GM18505 (cell line): ENCODE results near the gene ZACN.
"Not testable (repeated sequence)": the region's sequence is repeated elsewhere in the genome, so short reads cannot be mapped to it uniquely, and the experiment has no call there.

Experiments
- ATAC-seq: cut with Tn5 transposase; IDR thresholded peaks from one replicate; pipeline ENCODE4 v1.9.1; 2021; ENCODE audit not compliant: unreplicated experiment
- POLR2A ChIP-seq: IDR thresholded peaks from 4 replicates; pipeline ENCODE4 v1.6.1; 2011; ENCODE audit warnings: borderline replicate concordance; ENCODE audit not compliant: insufficient read depth, insufficient read length; ENCODE audit errors: extremely low read depth

Gene ZACN

DNA sequence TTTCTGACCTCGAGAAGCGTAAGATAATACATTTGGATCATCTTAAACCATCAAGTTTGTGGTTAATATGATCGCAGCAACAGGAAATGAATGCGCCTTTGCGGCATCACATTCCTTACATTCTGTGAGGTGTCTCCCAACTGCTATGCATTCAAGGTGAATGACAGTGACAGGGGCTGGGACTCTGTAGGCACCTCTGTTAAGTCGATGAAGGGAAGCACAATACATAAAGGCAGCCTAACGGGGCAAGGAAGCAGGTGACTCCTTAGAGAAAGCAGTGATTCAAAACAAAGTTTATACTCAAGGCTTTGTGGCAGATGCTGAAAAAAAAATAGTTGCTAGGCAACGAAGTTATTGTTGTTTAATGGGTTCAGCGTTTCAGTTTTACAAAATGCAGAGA lies 30.3 kb upstream of the ZACN start:
- no peak for TF ChIP-seq POLR2A
- ATAC-seq: no peak

DNA sequence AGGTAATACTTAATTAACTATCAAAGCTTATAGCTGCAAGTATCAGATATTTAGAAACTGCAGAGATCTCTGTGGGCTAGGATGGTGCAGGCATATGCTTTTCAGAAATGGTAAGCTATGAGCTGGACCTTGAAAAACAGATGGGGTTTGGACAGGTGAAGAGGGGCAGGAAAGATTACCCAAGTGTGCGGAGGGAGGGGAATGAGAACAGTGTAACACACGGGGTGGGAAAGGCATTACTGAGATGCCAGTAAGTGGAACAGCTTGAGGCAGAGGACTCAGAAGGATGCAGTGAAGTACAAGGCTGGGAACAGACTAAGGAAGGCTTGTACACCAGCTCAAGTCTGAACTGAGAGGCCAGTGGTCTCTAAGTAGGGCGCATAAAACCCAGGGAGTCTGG lies 29.7 kb upstream of the ZACN start:
- ATAC-seq: no peak
- TF ChIP-seq POLR2A: no peak

DNA sequence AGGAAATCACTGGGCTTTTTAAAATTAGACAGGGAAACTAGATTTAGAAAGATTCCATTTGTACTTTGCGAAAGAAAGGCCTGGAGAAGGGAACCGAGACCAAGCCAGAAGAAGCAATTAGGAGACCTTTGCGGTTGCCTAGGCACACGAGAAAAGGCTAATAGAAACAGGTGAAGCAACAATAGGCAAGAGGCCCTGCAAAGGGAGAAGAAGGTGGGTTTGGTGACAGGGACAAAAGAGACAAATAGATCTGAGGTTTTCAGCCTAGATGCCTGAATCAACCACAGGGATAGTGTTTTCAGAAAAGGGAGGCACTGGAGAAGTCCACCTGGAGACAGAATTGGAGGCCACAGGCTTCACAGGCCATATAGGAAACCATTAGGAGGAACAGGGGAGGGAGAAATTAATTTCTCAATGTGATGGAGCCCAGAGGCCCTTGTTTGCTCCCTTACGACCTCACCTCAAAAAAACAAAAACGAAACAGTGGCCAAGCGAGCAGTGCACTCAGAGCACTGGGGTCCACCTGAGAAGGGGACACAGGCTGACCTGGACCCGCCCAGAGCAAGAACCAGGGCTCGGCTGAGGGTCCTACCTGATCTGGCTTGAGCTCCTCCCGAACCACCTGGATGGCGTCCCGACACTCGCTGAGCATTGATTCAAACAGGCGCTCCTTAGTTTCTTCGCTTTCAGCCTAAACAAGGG lies 29.0 kb upstream of the ZACN start:
- no peak for TF ChIP-seq POLR2A
- no peak for ATAC-seq

DNA sequence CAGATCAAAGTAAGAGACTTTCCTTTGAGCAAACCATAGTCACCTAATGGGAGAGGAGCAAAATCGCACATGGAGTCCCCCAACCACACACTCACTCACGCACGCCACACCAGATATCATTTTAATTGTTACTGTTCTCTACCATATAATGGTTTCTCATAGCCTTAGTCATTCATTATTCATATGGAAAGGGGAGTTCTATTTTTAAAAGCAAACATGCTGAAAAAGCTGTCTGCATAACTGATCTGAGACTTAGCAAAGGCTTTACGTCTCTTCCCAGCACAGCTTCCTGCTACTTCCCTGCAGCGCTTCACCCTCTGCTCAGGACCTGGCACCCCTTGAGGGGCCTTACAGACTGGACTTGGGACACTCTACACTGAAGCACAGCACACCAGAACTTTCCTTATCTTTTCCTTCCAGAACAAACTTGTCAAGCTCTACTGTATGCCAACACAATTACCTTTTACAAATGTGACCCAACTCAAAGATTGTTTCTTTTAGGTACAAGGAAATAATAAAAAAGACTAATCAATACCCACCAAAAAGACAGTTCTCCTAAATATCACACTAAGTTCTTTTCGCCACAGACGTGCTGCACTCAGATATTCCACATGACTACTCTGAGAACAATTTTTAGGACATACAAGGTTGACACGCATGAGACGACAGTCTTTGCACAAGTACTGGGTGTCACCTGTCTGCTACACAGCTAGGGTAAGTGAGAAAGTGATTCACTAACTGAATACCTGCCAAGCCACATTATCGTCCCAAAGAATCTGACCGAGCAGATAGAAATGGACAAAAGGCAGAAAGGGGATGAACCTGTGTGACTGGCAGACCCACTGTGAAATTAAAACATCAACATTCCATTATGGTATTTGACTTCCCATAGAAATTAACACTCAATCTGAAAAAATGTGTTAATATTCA lies 28.2 kb upstream of the ZACN start:
- no peak for TF ChIP-seq POLR2A
- no peak for ATAC-seq

DNA sequence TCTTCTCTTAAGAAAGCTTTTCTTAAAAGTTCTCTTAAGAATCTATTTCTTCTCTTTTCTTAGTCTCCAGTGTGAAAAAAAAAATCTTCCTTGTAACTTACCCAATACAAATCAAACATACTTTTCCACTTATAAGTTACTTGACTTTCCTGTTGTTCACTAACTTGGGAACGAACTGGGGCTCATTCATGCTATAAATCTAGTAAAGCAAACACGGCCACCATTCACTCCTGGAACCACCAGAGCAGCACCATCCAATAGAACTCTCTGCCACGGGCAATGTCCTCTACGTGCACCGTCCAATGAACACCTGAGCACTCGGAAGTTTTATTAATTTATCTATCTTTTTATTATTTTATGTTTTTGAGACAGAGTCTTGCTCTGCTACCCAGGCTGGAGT lies 27.4 kb upstream of the ZACN start:
- ATAC-seq: no peak
- no peak for TF ChIP-seq POLR2A

DNA sequence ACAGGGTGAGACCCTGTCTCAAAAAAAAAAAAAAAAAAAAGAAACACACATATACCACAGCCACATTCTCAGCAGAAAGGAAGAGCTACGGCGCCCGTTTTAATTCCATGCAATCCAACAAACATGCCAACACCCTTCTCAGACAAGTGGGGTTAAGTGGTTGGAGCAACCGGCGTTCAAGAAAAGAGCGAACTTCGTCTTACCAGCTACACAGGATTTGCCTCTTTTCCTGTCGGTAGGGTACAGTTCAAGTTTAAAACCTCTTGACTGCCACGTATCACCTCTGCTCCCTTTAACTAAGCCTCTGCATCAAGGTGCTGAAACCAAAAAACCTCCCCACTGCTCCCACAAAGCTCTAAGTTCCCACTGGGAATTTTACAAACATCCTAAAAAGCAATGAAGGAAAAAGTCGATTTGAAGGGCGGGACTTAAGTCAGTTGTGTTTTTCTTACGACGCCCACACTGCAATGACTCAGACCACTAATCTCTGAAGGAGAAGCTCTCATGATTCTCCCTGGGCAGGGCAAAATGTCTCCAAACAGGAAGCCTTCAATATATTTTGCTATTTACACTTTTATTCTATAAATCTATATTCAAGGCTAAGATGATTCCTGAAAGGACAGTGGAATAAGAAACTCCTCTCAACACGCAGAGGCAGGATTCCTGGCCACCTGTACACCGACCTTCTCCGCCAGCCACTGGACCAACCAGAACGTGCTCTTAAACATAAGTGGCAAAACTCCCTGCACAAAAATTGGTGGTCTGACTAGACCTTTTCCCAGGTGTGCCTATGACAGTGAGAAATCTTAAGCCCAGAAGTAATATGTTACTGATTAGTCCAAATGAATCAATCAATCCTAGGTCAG lies 25.5 kb upstream of the ZACN start:
- TF ChIP-seq POLR2A: no peak
- ATAC-seq: no peak

DNA sequence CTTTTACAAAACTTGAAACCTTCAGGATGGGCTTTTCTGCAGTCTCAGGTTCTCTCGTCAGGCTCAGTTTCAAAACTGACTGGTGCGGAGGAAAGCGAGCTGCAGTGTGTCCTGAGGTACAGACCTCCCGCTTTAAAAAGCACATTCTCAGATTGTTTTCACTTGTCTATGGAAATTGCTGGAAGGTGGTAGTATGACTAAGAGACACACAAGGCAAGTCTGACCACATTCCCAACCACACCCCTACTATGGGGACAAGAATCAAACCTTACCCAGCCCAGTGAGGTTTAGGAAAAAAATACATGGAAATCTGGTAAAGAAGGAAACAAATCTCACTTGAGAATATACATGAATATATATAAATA lies 24.9 kb upstream of the ZACN start:
- ATAC-seq: no peak
- TF ChIP-seq POLR2A: no peak

DNA sequence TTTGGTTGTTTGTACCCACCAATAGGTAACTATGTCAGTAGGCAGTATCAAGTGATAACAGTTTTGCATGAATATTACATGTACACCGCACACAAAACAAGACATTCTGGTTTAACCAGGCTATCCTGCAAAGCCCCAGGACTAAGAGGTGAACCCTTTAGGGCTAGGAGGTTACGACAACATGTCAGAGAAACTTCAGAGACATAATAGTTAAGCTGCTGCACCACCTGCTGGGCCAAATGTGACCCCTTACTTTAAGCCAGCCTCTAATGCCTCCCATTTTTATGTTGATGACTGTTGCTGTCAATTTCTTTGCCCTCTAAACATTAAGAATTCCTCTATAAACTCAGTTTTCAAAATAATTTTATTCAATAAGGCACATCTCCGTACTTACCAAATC lies 22.1 kb upstream of the ZACN start:
- no peak for ATAC-seq
- TF ChIP-seq POLR2A: no peak

DNA sequence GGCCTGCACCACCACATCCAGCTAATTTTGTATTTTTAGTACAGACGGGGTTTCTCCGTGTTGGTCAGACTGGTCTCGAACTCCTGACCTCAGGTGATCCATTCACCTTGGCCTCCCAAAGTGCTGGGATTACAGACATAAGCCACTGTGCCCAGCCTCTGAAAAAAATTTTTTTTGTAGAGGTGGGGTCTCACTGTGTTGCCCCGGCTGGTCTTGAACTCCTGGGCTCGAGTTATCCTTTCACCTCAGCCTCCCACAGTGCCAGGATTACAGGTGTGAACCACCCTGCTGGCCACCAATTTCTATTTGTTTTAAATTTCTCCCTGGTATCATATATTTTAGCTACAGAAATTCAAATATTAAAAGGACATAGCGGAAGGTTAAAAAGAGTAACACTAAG lies 20.7 kb upstream of the ZACN start:
- not testable (repeated sequence) for ATAC-seq

DNA sequence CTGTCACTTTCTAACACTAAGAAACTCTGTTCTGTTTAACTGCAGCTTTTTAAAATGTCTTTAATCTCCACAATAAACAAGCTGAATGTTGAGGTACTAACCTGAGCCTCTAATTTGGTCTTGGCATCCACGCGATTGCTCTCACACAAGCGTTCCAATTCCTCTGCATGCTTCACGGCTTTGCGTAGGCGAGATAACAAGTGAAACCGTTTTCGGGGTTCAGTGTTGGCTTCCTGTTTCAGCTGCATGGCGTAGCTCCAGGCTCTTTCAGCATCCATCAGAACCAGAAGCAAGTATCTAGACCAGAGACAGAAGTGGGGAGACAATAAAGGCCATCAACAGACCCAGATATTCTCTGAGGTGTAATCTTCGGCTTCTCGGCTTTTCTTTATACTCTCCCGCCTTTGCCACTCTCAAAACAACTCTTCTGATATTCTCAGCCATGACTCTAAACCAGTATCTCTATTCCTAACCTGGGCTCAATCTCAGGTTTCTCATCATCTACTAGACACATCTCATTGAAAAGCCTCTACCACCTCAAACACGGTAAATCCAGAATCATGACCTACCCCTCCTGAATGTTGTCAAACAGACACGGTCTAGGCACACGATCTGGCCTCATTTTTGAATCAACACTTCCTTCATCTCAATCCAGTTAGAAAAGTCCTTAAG lies 15.0 kb upstream of the ZACN start:
- TF ChIP-seq POLR2A: no peak
- ATAC-seq: no peak

DNA sequence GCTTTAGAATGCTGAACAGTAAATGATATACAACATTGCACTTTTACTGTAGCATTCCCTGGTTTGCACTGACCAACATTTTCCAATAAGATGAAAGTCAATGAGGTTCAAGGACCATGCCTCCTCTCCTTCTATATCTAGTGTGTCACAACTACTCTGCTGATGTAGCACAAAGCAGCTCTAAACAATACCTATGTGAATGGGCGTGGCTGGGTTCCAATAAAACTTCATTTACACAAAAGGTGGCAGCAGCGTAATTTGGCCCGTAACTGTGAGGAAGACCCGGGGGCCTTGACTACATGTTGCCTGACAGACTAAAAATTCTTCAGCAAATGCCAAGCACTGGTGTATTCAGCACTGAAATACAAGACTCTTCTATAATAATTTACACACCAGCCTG lies 13.2 kb upstream of the ZACN start:
- ATAC-seq: no peak
- no peak for TF ChIP-seq POLR2A

DNA sequence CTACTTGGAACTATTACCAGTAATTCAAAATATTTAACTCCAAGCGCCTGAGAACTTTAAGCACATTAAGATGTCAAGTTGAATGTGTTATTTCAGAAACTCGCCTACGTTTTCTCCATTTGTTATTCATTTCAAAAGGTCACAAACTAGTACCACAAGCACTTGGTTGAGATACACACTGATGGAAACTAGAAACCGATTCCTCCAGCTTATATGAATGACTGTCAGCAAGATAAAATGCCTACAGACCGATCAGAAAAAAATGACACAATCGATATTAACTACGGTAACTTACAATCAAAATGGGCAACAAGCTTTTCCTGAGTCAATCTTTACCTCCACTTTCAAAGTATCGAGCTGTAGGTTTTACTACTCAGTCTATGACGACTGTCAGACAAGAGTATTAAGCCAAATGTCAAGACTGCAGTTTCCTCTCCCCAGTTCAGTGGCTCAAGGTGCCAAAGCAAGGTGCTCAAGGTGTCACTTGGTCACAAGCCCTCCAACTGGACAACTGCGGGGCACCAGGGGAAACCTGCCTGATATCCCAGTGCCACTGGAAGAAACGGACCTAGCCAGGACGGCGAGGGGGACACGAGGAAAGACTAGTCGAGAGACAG lies 7.3 kb upstream of the ZACN start:
- ATAC-seq: no peak
- TF ChIP-seq POLR2A: no peak

DNA sequence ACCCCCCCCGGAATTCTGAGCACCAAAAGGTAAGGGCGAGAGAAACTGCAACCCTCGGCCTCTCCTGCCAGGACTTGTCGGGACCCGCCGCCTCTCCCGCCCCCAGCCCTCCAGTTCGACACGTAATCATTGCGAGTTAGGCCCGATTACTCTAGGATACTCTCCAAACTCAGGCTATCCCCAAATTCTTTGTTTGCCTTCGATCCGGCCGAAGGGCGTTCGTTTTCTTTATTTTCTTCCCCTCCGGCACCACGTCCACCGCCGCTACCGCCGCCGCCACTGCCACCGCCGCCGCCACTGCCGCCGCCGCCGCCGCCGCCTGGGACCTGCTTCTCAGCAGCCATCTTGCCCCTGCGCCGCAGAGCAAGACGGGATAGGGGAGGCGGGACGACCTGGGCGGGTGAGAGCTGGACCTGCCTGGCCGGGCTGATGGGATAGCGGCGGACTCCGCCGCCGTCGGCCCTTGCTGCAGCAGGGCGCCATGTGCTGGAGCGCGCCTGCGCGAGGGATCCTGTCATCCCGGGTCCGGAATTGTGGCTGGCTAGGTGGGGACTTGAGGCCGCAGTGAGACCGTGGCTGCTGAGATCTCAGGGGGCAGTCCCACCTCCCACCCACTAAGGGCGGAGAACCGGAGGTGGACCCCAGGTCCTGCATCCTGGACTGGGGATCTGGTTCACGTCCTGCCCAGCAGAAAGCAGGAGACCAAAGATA lies 6.7 kb upstream of the ZACN start, which contains the start of gene SRP68:
SRP68 (minus strand) TSS at position 370 of the 711 bp plus-strand sequence; CDS start at position 344, 26 bp downstream.
- peak; percentile 89 for TF ChIP-seq POLR2A
- peak; percentile 82 for ATAC-seq
